ENCODE data around the gene INPP5A.

INPP5A gene

DNA sequence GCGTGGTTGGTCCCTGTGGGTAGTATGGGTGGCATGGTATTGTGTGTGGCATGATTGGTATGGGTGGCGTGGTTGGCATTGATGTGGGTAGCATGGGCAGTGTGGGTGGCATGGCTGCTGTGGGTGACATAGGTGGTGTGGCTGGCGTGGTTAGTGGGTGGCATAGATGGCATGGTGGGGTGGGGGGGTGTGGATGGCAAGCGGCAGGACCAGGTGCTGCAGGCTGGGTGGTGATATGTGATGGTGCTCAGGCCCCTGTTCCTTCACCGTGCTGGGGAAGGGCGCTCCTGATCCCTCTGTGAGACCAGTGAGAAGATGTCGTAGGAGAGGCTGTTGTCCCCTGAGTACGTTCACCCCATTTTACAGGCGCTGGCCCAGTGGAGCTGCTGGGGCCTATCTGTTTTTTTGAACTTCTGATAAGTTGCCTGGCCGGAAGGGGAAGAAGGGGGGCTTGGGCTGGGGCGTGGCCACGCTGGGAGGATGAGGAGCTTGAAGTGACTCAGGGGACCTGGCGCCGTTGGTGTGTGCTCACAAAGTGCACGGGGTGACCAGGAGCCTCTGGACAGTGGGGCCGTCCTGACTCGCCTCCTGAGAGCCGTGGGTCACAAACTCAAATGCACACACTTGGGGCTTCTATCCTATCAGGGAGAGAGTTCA is 17.5 kb downstream of the INPP5A start:
- TF ChIP-seq ZNF274 (IDR thresholded peaks at IDR 0.05; ENCODE audit: low read depth, low read length) (no peak), SUZ12 (IDR thresholded peaks at IDR 0.05; ENCODE audit: extremely low read depth, insufficient read depth, insufficient read length) (no peak), YY1 (IDR thresholded peaks at IDR 0.05; ENCODE audit: insufficient read depth, insufficient read length) (no peak)
- Histone ChIP-seq H3K4me3 (ENCODE audit: insufficient read length, low read depth) (no peak overlapping the region), H3K36me3 (ENCODE audit: insufficient read depth, insufficient read length, low read length) (peaks cover 5% of the 10 kb centered on the region), H3K9me3 (ENCODE audit: insufficient read depth, low read length) (no peaks in the 10 kb centered on the region), H3K27me3 (ENCODE audit: insufficient read depth, insufficient read length) (no peaks in the 10 kb centered on the region), H3K4me1 (ENCODE audit: insufficient read depth, insufficient read length) (no peaks in the 10 kb centered on the region), H3K9ac (ENCODE audit: insufficient read length, low read depth) (no peak overlapping the region)
- no peak for DNase-seq (ENCODE audit: low read depth, low spot score)

DNA sequence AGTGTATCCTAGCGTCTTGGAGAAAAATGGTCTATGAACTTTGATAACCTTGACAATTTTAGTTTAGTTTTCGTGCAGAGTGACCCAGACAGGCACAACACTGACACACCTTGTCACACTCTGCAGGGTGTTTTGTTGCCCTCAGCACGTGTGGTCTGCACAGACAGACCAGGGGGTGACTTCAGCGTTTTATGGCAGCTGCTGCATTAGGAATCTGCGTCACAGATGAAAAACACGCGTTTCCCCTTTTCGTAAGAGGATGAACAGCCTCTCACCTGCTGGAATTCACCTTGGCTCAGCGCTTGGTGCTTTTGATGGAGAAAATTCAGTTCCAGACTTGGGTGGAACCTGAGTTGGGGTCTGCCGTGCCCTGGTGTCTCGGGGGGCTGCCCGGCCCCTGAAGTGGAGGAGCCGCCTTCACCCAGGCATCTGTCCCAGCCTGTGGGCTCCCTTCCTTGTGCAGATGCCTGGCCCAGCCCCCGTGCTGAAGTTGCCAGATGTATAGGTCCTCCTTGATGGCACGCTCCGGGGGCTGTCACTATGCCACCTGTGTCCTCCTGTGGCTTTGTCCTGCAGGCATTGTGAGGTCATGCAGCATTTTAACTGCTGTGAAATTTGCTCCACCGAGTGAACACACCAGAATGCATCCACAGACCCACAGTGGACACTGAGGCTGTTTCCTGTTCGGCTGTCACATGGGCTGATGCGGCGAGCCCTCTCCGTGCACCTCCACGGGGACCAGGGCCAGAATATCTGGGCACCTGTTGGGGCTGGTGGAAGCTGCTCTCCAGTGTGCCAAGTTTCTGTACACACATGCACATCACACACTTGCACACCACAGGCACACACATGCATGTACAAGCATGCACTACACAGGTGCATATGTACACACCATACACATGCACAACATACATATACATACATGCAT is 18.3 kb downstream of the INPP5A start:
- no peak for TF ChIP-seq YY1 (IDR thresholded peaks at IDR 0.05; ENCODE audit: insufficient read depth, insufficient read length)
- TF ChIP-seq ZNF274 (IDR thresholded peaks at IDR 0.05; ENCODE audit: low read depth, low read length) = no peak
- TF ChIP-seq SUZ12 (IDR thresholded peaks at IDR 0.05; ENCODE audit: extremely low read depth, insufficient read depth, insufficient read length) = no peak
- no peaks in the 10 kb centered on the region for H3K9me3 ChIP-seq (ENCODE audit: insufficient read depth, low read length)
- DNase-seq (ENCODE audit: low read depth, low spot score) = no peak
- no peaks in the 10 kb centered on the region for H3K27me3 ChIP-seq (ENCODE audit: insufficient read depth, insufficient read length)
- H3K9ac ChIP-seq (ENCODE audit: insufficient read length, low read depth) = no peak overlapping the region
- H3K4me1 ChIP-seq (ENCODE audit: insufficient read depth, insufficient read length) = no peaks in the 10 kb centered on the region
- peaks cover 5% of the 10 kb centered on the region for H3K36me3 ChIP-seq (ENCODE audit: insufficient read depth, insufficient read length, low read length)
- no peak overlapping the region for H3K4me3 ChIP-seq (ENCODE audit: insufficient read length, low read depth)

DNA sequence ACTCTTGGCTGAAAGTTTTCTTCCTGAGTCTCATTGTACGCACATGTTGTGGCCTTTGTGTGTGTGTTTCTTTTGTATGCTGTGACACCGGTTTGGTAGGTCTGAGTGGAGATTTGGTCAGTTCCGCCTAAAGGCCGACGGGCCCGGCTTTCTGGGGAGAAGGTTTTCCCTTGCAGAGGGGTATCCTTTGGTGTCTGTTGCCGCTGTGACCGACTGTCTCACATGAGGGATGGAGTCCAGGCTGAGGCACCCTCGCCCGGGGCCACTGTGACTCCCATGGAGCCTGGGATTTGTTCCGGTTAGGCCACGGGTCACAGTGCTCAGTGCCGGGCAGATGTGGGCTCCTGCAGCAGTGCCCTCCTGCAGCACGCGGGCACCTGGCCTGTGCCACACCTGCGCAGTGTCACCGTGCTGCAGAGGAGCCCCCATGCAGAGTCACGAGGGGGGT is 19.4 kb downstream of the INPP5A start:
- Histone ChIP-seq H3K36me3 (ENCODE audit: insufficient read depth, insufficient read length, low read length) (peaks cover 5% of the 10 kb centered on the region), H3K4me3 (ENCODE audit: insufficient read length, low read depth) (no peak overlapping the region), H3K4me1 (ENCODE audit: insufficient read depth, insufficient read length) (no peaks in the 10 kb centered on the region), H3K27me3 (ENCODE audit: insufficient read depth, insufficient read length) (no peaks in the 10 kb centered on the region), H3K9ac (ENCODE audit: insufficient read length, low read depth) (no peak overlapping the region), H3K9me3 (ENCODE audit: insufficient read depth, low read length) (peaks cover 5% of the 10 kb centered on the region; the same call in 1 of the 2 replicates)
- DNase-seq (ENCODE audit: low read depth, low spot score) = no peak
- no peak for TF ChIP-seq SUZ12 (IDR thresholded peaks at IDR 0.05; ENCODE audit: extremely low read depth, insufficient read depth, insufficient read length)
- TF ChIP-seq YY1 (IDR thresholded peaks at IDR 0.05; ENCODE audit: insufficient read depth, insufficient read length) = no peak
- no peak for TF ChIP-seq ZNF274 (IDR thresholded peaks at IDR 0.05; ENCODE audit: low read depth, low read length)

DNA sequence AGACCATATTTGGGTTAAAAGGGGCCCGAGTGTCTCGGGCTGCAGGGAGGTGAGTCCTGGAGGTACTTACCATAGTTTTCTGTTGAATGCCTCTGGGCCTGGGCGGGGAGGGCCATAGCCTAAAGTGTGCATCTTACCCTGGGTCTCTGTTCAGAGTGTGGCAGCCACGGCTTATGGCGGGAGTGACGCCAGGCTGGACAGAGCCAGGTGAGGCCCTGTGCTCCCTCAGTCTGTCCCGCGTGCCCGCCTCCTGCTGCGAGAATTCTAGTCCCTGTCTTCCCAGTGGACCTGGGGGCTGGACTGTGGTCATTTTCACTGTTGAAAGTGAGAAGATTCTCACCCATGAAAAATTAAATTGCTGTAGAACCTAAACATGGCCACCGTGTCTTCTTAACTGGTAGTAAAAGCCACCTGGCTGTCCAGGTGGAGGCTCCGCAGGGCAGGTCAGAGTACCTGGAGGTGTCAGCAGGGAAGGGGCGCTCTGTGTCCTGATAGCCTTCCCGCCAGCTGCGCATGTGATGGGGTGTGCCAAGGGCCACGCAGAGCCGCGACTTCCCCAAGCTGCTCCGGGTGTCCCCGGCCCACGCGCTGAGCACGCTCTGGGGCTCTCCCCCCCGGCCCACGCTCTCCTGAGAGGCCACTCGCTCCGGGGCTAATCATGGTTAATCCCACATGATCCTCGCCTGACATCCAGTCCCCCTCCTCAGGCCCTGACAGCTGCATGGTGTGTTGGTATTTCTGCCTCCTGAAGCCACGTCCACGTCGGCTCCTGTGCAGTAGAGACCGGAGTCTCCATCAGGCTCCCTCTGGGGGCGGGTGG is 20.3 kb downstream of the INPP5A start:
- no peak for DNase-seq (ENCODE audit: low read depth, low spot score)
- Histone ChIP-seq H3K36me3 (ENCODE audit: insufficient read depth, insufficient read length, low read length) (peaks cover 5% of the 10 kb centered on the region), H3K27me3 (ENCODE audit: insufficient read depth, insufficient read length) (no peaks in the 10 kb centered on the region)

DNA sequence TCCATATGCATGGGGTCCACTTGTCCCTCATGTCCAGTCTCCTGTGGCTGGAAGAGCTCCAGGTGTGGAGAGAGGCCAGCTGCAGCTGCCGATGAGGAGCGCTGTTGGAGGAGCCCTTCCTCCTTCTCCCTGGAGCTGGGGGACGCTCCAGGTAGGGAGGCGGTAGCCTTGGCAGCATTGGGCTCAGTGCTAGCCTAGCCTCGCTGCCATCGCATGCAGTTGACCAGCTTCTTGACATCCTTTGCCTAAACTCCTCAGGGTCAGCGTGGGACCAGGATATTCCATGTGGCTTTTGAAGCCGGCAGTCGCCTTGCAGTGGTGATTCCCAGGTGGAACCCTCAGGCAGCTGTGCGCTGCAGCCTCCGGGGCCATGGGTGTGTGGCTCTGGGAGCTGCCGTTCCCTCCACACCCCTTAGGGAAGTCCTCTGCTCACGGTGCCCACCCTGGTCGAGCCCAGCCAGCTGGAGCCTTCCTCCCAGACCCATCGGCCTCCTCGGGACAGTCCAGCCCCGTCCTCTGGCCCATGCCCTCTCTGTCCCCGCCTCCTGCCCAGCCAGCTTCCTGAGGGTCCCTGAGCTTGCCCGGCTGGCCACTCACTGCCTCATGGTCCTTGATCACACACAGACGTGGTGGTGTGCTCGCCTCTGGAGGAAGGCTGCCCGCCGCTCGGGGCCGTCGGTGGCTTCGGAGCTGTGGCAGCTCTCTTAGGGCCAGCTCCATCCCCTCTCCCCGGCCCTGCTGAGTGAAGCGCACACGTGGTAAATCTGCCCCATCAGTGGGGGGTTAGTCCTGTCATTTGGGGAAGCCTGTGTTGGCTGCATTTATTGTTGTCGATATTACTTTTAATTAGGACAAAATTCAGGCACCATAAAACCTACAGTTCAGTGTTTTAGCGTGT is 21.2 kb downstream of the INPP5A start:
- Histone ChIP-seq H3K36me3 (ENCODE audit: insufficient read depth, insufficient read length, low read length) (peaks cover 5% of the 10 kb centered on the region), H3K4me1 (ENCODE audit: insufficient read depth, insufficient read length) (no peaks in the 10 kb centered on the region), H3K4me3 (ENCODE audit: insufficient read length, low read depth) (no peak overlapping the region), H3K27me3 (ENCODE audit: insufficient read depth, insufficient read length) (no peaks in the 10 kb centered on the region), H3K9ac (ENCODE audit: insufficient read length, low read depth) (no peak overlapping the region), H3K9me3 (ENCODE audit: insufficient read depth, low read length) (peaks cover 5% of the 10 kb centered on the region; the same call in 1 of the 2 replicates)
- DNase-seq (ENCODE audit: low read depth, low spot score) = no peak
- TF ChIP-seq SUZ12 (IDR thresholded peaks at IDR 0.05; ENCODE audit: extremely low read depth, insufficient read depth, insufficient read length) (no peak), YY1 (IDR thresholded peaks at IDR 0.05; ENCODE audit: insufficient read depth, insufficient read length) (no peak), ZNF274 (IDR thresholded peaks at IDR 0.05; ENCODE audit: low read depth, low read length) (no peak)

More for the DNA sequence above, 20.3 kb downstream of the INPP5A start:
- no peak overlapping the region for H3K4me3 ChIP-seq (ENCODE audit: insufficient read length, low read depth)
- H3K4me1 ChIP-seq (ENCODE audit: insufficient read depth, insufficient read length) = no peaks in the 10 kb centered on the region
- peaks cover 5% of the 10 kb centered on the region; the same call in 1 of the 2 replicates for H3K9me3 ChIP-seq (ENCODE audit: insufficient read depth, low read length)
- no peak overlapping the region for H3K9ac ChIP-seq (ENCODE audit: insufficient read length, low read depth)
- TF ChIP-seq ZNF274 (IDR thresholded peaks at IDR 0.05; ENCODE audit: low read depth, low read length) (no peak), SUZ12 (IDR thresholded peaks at IDR 0.05; ENCODE audit: extremely low read depth, insufficient read depth, insufficient read length) (no peak), YY1 (IDR thresholded peaks at IDR 0.05; ENCODE audit: insufficient read depth, insufficient read length) (no peak)

DNA sequence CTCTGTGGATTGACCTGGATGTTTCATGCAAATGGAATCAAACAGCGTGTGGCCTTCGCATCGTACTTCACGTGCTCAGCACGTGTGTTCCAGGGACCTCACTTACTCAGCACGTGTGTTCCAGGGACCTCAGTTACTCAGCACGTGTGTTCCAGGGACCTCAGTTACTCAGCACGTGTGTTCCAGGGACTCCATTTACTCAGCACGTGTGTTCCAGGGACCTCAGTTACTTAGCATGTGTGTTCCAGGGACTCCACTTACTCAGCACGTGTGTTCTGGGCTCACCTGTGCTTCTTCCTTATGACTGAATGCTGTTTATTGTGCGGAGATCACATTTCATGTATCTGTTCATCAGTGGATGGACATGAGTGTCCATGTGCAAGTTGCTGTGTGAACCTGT is 22.0 kb downstream of the INPP5A start:
- Histone ChIP-seq H3K4me3 (ENCODE audit: insufficient read length, low read depth) (no peak overlapping the region), H3K4me1 (ENCODE audit: insufficient read depth, insufficient read length) (no peaks in the 10 kb centered on the region)
- no peak for DNase-seq (ENCODE audit: low read depth, low spot score)

More for the DNA sequence above, 22.0 kb downstream of the INPP5A start:
- no peaks in the 10 kb centered on the region for H3K27me3 ChIP-seq (ENCODE audit: insufficient read depth, insufficient read length)
- peaks cover 5% of the 10 kb centered on the region for H3K36me3 ChIP-seq (ENCODE audit: insufficient read depth, insufficient read length, low read length)
- H3K9me3 ChIP-seq (ENCODE audit: insufficient read depth, low read length) = peaks cover 5% of the 10 kb centered on the region; the same call in 1 of the 2 replicates
- H3K9ac ChIP-seq (ENCODE audit: insufficient read length, low read depth) = no peak overlapping the region
- TF ChIP-seq YY1 (IDR thresholded peaks at IDR 0.05; ENCODE audit: insufficient read depth, insufficient read length) (no peak), ZNF274 (IDR thresholded peaks at IDR 0.05; ENCODE audit: low read depth, low read length) (no peak), SUZ12 (IDR thresholded peaks at IDR 0.05; ENCODE audit: extremely low read depth, insufficient read depth, insufficient read length) (no peak)
